Activated CD4-positive, alpha-beta T cell treated with anti-CD3 and anti-CD28 coated beads for 4 hours (primary cell): ENCODE data around the gene APMAP.
"Not testable (repeated sequence)": the region's sequence is repeated elsewhere in the genome, so short reads cannot be mapped to it uniquely, and the experiment has no call there.

Experiments
- DNase-seq, 2 donors: peaks; one replicate each; pipeline ENCODE4 v3.0.0-alpha.2; 2020

Gene APMAP

DNA sequence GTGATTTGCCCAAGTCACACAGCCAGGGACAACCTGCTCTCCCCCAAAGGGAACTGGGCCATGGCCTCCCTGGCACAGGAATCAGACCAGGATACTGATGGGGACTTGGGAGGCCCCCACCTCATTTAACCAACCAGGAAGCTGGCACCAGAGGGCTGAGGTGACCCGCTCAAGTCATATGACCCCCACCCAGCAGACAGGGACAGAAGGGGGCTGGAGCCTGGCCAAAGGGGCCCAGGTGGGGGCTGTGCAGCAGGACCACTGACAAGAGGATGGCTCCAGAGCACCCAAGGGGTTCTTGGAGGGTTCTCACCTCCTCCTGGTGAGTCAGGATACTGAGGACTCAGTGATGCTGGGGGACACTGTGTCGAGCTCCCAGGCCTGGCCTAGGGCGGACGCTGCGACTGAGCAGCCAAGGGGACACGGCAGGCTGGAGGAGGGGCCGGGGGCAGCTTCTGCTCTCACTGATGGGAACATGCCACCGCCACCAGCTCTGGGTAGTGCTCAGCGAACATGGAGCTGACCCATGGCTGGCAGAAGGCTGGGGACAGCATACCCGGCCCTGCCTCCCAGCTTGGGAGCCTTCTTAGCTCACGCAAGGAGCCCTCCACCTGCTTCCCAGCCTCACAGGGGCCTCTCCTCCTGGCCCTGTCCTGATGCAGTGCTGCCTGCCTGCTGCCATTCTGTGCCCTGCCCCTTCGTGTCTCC, 42.3 kb downstream of the APMAP start:
- no peak for DNase-seq

- no peak for DNase-seq
These were observed 42.8 kb downstream of the APMAP start for GRCh38 chr20:24949756-24950127.

- peak; percentile 82 to 85 for DNase-seq
These were observed 43.4 kb downstream of the APMAP start, which contains the start of gene CST7 for GRCh38 chr20:24948939-24949679. CST7 (plus strand) TSS chr20:24949269; CDS start chr20:24949506, 237 bp downstream.

DNA sequence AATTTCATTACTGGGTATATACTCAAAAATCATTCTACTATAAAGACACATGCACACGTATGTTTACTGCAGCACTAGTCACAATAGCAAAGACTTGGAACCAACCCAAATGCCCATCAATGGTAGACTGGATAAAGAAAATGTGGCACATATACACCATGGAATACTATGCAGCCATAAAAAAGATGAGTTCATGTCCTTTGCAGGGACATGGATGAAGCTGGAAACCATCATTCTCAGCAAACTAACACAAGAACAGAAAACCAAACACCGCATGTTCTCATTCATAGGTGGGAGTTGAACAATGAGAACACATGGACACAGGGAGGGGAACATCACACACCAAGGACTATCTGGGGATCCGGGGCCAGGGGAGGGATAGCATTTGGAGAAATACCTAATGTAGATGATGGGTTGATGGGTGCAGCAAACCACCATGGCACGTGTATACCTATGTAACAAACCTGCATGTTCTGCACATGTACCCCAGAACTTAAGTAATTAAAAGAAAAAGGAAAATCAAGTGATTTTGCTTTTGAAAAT, 44.1 kb downstream of the APMAP start:
- DNase-seq: not testable (repeated sequence)

- not testable (repeated sequence) for DNase-seq
These were observed 46.2 kb downstream of the APMAP start for GRCh38 chr20:24946376-24946775.

- no peak for DNase-seq
These were observed 48.8 kb downstream of the APMAP start for GRCh38 chr20:24943731-24944130.

GRCh38 chr20:24943196-24943595, 49.4 kb downstream of the APMAP start:
- DNase-seq: no peak

DNA sequence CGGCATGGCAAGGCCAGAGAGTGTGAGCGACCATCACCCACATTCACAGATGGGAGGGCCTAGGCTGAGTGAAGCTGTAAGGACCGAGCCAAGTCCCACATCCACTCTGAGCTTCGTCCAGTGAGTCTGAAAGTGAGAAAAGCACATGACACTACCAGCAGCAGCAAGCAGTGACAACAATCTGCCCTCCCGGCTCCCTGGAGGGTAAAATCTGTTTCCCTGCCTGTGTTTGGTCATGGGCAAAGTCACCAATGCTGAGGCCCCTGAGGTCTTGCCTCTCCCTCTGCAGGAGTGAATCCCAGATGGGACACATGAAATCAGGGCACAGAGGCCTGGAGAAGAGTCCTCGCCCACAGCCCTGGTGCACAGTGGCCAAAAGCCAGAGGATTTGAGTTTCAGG, 49.9 kb downstream of the APMAP start:
- DNase-seq: no peak

DNA sequence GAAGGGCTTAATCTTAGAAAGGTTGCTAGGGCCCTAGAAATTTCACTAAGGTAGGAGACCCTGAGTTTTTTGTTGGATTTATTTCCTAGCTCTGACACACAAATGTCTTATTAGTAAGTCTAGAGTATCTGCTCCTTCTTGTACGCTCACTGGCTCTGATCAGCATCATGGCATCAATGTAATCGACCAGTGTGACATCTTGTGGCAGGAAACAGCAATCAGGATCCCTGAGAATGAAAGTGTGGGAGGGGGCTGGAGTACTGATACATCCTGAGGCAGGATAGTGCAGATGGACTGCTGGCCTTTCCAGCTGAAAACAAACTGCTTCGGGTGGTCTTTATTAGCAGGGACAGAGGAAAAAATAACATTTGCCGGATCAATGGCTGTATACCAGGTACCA, 53.5 kb downstream of the APMAP start:
- no peak for DNase-seq

- DNase-seq: no peak
These were observed 54.1 kb downstream of the APMAP start for GRCh38 chr20:24938498-24938897.

- no peak for DNase-seq
These were observed 55.0 kb downstream of the APMAP start for GRCh38 chr20:24937579-24937978.

GRCh38 chr20:24936526-24937407, 55.8 kb downstream of the APMAP start:
- DNase-seq: no peak

GRCh38 chr20:24935766-24936525, 56.6 kb downstream of the APMAP start:
- no peak for DNase-seq

GRCh38 chr20:24935140-24935539, 57.4 kb downstream of the APMAP start:
- no peak for DNase-seq

DNA sequence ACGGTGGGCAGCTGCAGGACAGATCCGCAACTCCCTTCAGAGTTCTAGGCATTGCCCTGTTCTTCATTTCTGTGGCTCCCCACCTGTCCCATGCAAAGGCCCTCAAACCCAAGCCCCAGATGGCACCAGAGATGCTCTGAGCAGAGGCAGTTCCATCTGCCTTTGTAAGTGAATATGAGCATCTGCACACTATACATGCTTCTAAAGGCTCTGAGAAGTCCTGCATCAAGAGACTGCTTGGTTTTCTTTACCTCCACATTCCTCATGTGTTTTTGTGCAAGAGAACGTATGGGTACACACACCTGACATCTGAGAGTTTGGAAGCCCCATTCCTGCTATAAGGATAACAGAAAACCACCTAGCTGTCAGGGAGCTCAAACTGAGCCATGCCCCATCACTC, 57.8 kb downstream of the APMAP start:
- no peak for DNase-seq

- DNase-seq: no peak
These were observed 58.4 kb downstream of the APMAP start for GRCh38 chr20:24934101-24934661.

- DNase-seq: no peak
These were observed 59.2 kb downstream of the APMAP start for GRCh38 chr20:24933266-24933908.

GRCh38 chr20:24931893-24932292, 60.7 kb downstream of the APMAP start:
- not testable (repeated sequence) for DNase-seq

- not testable (repeated sequence) for DNase-seq
These were observed 61.5 kb downstream of the APMAP start for GRCh38 chr20:24930724-24931688.
